HCT116 (cell line): ENCODE data around the gene ZNF286A. TPM values are rescaled to one million over a fixed set of nuclear protein-coding genes. Genes with fewer than 3 reads are reported as not detected.
A peak's percentile ranks its signal among the peaks of the same experiment; 100 is the strongest.
"Not testable (repeated sequence)": the region's sequence is repeated elsewhere in the genome, so short reads cannot be mapped to it uniquely, and the experiment has no call there.

Experiments
- ATAC-seq: fragments of 200-7000 bp; cut with Tn5 transposase; 2 replicates; pipeline ENCODE4 v1.9.1; 2020; ENCODE audit warnings: mild to moderate bottlenecking, moderate library complexity
- BruUV-seq: library from RNA; stranded (reverse); fragments of 400-500 nt; replicated peaks from 2 replicates; lab custom pipeline; 2021; lab: Mats Ljungman, UMichigan
- CTCF ChIA-PET: fragments of 300-600 bp; sonication (Branson Sonifier 250); formaldehyde crosslinking; loops from one replicate; lab custom pipeline; 2021; ENCODE audit warnings: antibody characterized with exemption; lab: Charles Lee
- POLR2A ChIA-PET: fragments of 300-600, 350-600 bp; sonication (Branson Sonifier 250); formaldehyde crosslinking; loops from one replicate; lab custom pipeline; 2021; ENCODE audit warnings: antibody characterized with exemption; lab: Charles Lee
- RAD21 ChIA-PET, 2 experiments: fragments of 300-600 bp; sonication (Branson Sonifier 250); formaldehyde crosslinking; loops; one replicate each; lab custom pipeline; 2023; ENCODE audit warnings: low total read pairs in 2 of 2; ENCODE audit not compliant: uncharacterized antibody in 2 of 2, unreplicated experiment in 2 of 2, low non-redundant PET in 1 of 2; lab: Charles Lee
- DNase-seq: peaks from one replicate; pipeline ENCODE4 v3.0.0-alpha.2; 2010; ENCODE audit warnings: low read depth, low spot score
- H2AFZ ChIP-seq: fragments of 200-600 bp; shearing (Covaris generic), sonication (generic); 2 replicates; pipeline ENCODE4 v1.6.1; 2017; ENCODE audit warnings: low read depth, mixed run types, mixed read lengths, antibody characterized with exemption, low read length; ENCODE audit not compliant: poor library complexity, severe bottlenecking
- H3K27ac ChIP-seq: 2 replicates; pipeline ENCODE4 v1.5.1; 2012; ENCODE audit warnings: low read depth, low read length
- H3K27me3 ChIP-seq: fragments of 200-600 bp; sonication (generic); 2 replicates; pipeline ENCODE4 v1.6.1; 2016; ENCODE audit warnings: mixed run types, low read length, mixed read lengths; ENCODE audit not compliant: insufficient read depth
- H3K36me3 ChIP-seq, 2 experiments: fragments of 200-500 bp in 1 of 2; fragments of 200-600 bp in 1 of 2; sonication (Bioruptor generic) in 1 of 2; sonication (generic) in 1 of 2; 2 replicates each; pipeline versions ENCODE4 v1.5.1 to v1.6.1; 2014 to 2016; ENCODE audit warnings: low read length in 2 of 2, inconsistent platforms in 1 of 2, mixed read lengths in 1 of 2, mixed run types in 1 of 2; ENCODE audit not compliant: insufficient read depth in 2 of 2, control insufficient read depth in 1 of 2
- H3K4me1 ChIP-seq, 2 experiments: fragments of 200-600 bp in 1 of 2; sonication (generic) in 1 of 2; 2 replicates each; pipeline versions ENCODE4 v1.5.1 to v1.6.1; 2012 to 2017; ENCODE audit warnings: low read length in 2 of 2, inconsistent platforms in 1 of 2, mild to moderate bottlenecking in 1 of 2, mixed read lengths in 1 of 2, mixed run types in 1 of 2, moderate library complexity in 1 of 2; ENCODE audit not compliant: insufficient read depth in 2 of 2, control insufficient read depth in 1 of 2
- H3K4me2 ChIP-seq: fragments of 200-600 bp; sonication (generic); 2 replicates; pipeline ENCODE4 v1.6.1; 2017; ENCODE audit warnings: mixed run types, low read length, mixed read lengths
- H3K4me3 ChIP-seq, 2 experiments: fragments of 200-600 bp in 1 of 2; sonication (generic) in 1 of 2; replicated peaks in 1 of 2; 2 replicates each; pipeline ENCODE4 v1.5.1; 2011 to 2016; ENCODE audit warnings: low read length in 2 of 2, control low read depth in 1 of 2, low read depth in 1 of 2, mild to moderate bottlenecking in 1 of 2, mixed read lengths in 1 of 2, mixed run types in 1 of 2
- H3K79me2 ChIP-seq: fragments of 200-600 bp; sonication (generic); 2 replicates; pipeline ENCODE4 v1.6.1; 2017; ENCODE audit warnings: mild to moderate bottlenecking, mixed run types, low read length, moderate library complexity, mixed read lengths; ENCODE audit not compliant: insufficient read depth
- H3K9ac ChIP-seq: fragments of 200-600 bp; sonication (generic); 2 replicates; pipeline ENCODE4 v1.6.1; 2016; ENCODE audit warnings: low read length, mixed read lengths
- H3K9me2 ChIP-seq: fragments of 200-600 bp; sonication (generic), shearing (Covaris generic); 2 replicates; pipeline ENCODE4 v1.6.1; 2017; ENCODE audit warnings: mixed run types, mild to moderate bottlenecking, moderate library complexity; ENCODE audit not compliant: insufficient read depth
- H3K9me3 ChIP-seq, 2 experiments: fragments of 200-500 bp in 1 of 2; fragments of 200-600 bp in 1 of 2; sonication (Bioruptor generic) in 1 of 2; sonication (generic) in 1 of 2; 2 replicates each; pipeline ENCODE4 v1.6.1; 2014 to 2017; ENCODE audit warnings: low read length in 2 of 2, mixed read lengths in 2 of 2, inconsistent platforms in 1 of 2, low read depth in 1 of 2, mild to moderate bottlenecking in 1 of 2, mixed run types in 1 of 2, moderate library complexity in 1 of 2; ENCODE audit not compliant: control insufficient read depth in 1 of 2, insufficient read depth in 1 of 2
- H4K20me1 ChIP-seq: fragments of 200-600 bp; sonication (generic), shearing (Covaris generic); 2 replicates; pipeline ENCODE4 v1.6.1; 2017; ENCODE audit warnings: mixed run types, mild to moderate bottlenecking, moderate library complexity; ENCODE audit not compliant: insufficient read depth
- CTCF ChIP-seq, 3 experiments: fragments of 200-600 bp in 1 of 3; sonication (generic) in 1 of 3; IDR thresholded peaks in 2 of 3; conservative IDR thresholded peaks in 1 of 3; 2 replicates each; pipeline ENCODE4 v1.5.1; 2012 to 2017; ENCODE audit warnings: low read depth in 2 of 3, low read length in 2 of 3, antibody characterized with exemption in 1 of 3, borderline replicate concordance in 1 of 3, control low read depth in 1 of 3, mild to moderate bottlenecking in 1 of 3, mixed read lengths in 1 of 3, mixed run types in 1 of 3, moderate library complexity in 1 of 3; ENCODE audit not compliant: insufficient read depth in 1 of 3
- ELF1 ChIP-seq: IDR thresholded peaks from 2 replicates; pipeline ENCODE4 v1.6.1; 2012; ENCODE audit warnings: low read depth, borderline replicate concordance
- ZFX ChIP-seq: fragments of 450-650 bp; IDR thresholded peaks from 2 replicates; pipeline ENCODE4 v1.6.1; 2017
- intact Hi-C: fragments of 100-400 bp; cut with micrococcal nuclease; formaldehyde crosslinking; loops from 2 replicates; pipeline ENCODE4 v1.10.0; 2022
- total RNA-seq: library from RNA; stranded (reverse); gene quantifications from one replicate; pipeline ENCODE4 v1.2.1, GENCODE V29; 2021; ENCODE audit not compliant: unreplicated experiment

Gene ZNF286A
- total RNA-seq, 1 experiment from 2014 or later: 37.0 TPM

GRCh38 chr17:15744074-15744676 is 44.6 kb downstream of the ZNF286A start:
- Histone ChIP-seq H3K79me2 (no peaks in the 10 kb centered on the region), H3K9me2 (no peaks in the 10 kb centered on the region), H3K4me1 (no peaks in the 10 kb centered on the region), H3K27ac (no peak overlapping the region), H3K36me3 (no peaks in the 10 kb centered on the region), H3K27me3 (no peaks in the 10 kb centered on the region), H3K9me3 (no peaks in the 10 kb centered on the region), H3K4me3 (no peak overlapping the region), H3K9ac (no peak overlapping the region), H4K20me1 (no peaks in the 10 kb centered on the region), H3K4me2 (no peak overlapping the region), H2AFZ (no peak overlapping the region)
- ATAC-seq: no peak
- RAD21 ChIA-PET: no interaction called here
- CTCF ChIA-PET: no interaction called here
- no peak for TF ChIP-seq ZFX
- intact Hi-C loops: no loop called here
- BruUV-seq: no TSS peak
- POLR2A ChIA-PET: no interaction called here
- DNase-seq: no peak

DNA sequence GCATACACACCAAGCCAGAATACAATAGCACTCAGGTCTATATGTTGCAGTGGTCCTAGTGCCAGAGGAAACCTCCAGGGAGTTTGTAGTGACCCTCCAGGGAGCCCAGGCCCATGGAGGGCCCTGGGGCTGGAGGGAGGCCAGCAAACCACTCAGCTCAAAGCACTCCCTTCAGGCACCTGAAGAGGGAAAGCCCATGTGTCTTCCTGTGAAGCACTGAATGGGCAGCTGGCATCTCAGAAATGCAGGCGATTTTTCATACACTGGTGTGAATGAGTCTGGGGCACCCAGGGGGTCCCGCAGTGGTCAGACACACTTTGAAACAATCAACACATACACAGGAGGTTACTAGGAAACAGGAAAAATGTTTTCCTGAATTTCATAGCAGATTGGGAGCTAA is 45.3 kb downstream of the ZNF286A start:
- TF ChIP-seq ELF1: no peak
- no peak for TF ChIP-seq CTCF (IDR thresholded peaks at IDR 0.05 in 2 of 3, conservative IDR thresholded peaks at IDR 0.05 in 1 of 3; ENCODE audit: borderline replicate concordance in 1 of 3, insufficient read depth in 1 of 3, low read depth in 2 of 3, low read length in 2 of 3)
- DNase-seq: no peak
- Histone ChIP-seq H3K9me3 (no peaks in the 10 kb centered on the region), H3K79me2 (no peaks in the 10 kb centered on the region), H3K4me2 (no peak overlapping the region), H3K9ac (no peak overlapping the region), H3K36me3 (no peaks in the 10 kb centered on the region), H3K4me1 (no peaks in the 10 kb centered on the region), H3K27ac (no peak overlapping the region), H2AFZ (no peak overlapping the region), H4K20me1 (no peaks in the 10 kb centered on the region), H3K27me3 (no peaks in the 10 kb centered on the region), H3K4me3 (no peak overlapping the region), H3K9me2 (no peaks in the 10 kb centered on the region)
- intact Hi-C loops: no loop called here
- ChIA-PET RAD21 (no interaction called here), POLR2A (no interaction called here), CTCF (no interaction called here)
- no TSS peak for BruUV-seq
- 0 out of 2 replicates have a peak, but pooled peaks have one; percentile 36 for ATAC-seq

- CTCF ChIA-PET, H3K9me2 ChIP-seq, H3K27ac ChIP-seq, H3K27me3 ChIP-seq, H3K36me3 ChIP-seq, POLR2A ChIA-PET, H4K20me1 ChIP-seq, H3K9ac ChIP-seq, H3K4me1 ChIP-seq, intact Hi-C loops, RAD21 ChIA-PET, BruUV-seq, ATAC-seq, H3K9me3 ChIP-seq, H3K79me2 ChIP-seq, DNase-seq, H3K4me3 ChIP-seq, H3K4me2 ChIP-seq, H2AFZ ChIP-seq: not testable (repeated sequence)
Measured at GRCh38 chr17:15749403-15749802, 49.9 kb downstream of the ZNF286A start.

GRCh38 chr17:15768865-15769533 is 69.4 kb downstream of the ZNF286A start:
- RAD21 ChIA-PET, POLR2A ChIA-PET: not testable (repeated sequence)

More at GRCh38 chr17:15768865-15769533, 69.4 kb downstream of the ZNF286A start:
- H3K4me3 ChIP-seq, H3K9ac ChIP-seq, H2AFZ ChIP-seq, H3K27me3 ChIP-seq, H3K27ac ChIP-seq, H3K36me3 ChIP-seq, H3K9me3 ChIP-seq, H3K4me1 ChIP-seq, DNase-seq, H4K20me1 ChIP-seq, CTCF ChIA-PET, H3K4me2 ChIP-seq, H3K9me2 ChIP-seq, H3K79me2 ChIP-seq, intact Hi-C loops, BruUV-seq: not testable (repeated sequence)
- ATAC-seq: peak; percentile 84
